Thoracic aorta (tissue), 2 donors: ENCODE measurements around the gene PODXL2. TPM values are rescaled to one million over a fixed set of nuclear protein-coding genes. Genes with fewer than 3 reads are reported as not detected.
A peak's percentile ranks its signal among the peaks of the same experiment; 100 is the strongest.

ENCODE experiments used
- ATAC-seq: fragments of 150-250 bp; one replicate; pipeline ENCODE4 v1.8.0; 2017; ENCODE audit warnings: low read depth; ENCODE audit not compliant: insufficient number of reproducible peaks, low FRiP score
- DNase-seq: peaks from one replicate; pipeline ENCODE4 v3.0.0-alpha.2; 2020; ENCODE audit warnings: low spot score
- H3K27ac ChIP-seq, 2 donors: fragments of 200-600 bp; sonication (generic); 1 replicate in 1 of 2; 2 replicates in 1 of 2; pipeline ENCODE4 v1.5.1; 2016; ENCODE audit warnings: mild to moderate bottlenecking in 2 of 2, moderate library complexity in 2 of 2
- H3K27me3 ChIP-seq: fragments of 200-600 bp; sonication (generic); replicated peaks from 2 replicates; pipeline ENCODE4 v1.6.0; 2016; ENCODE audit warnings: mild to moderate bottlenecking; ENCODE audit not compliant: insufficient read depth
- H3K36me3 ChIP-seq: fragments of 200-600 bp; sonication (generic); one replicate; pipeline ENCODE4 v1.5.1; 2016
- H3K4me1 ChIP-seq, 2 donors: fragments of 200-600 bp; sonication (generic); 1 replicate in 1 of 2; 2 replicates in 1 of 2; pipeline versions ENCODE4 v1.5.1 to v1.6.0; 2016; ENCODE audit warnings: low read depth in 2 of 2, mild to moderate bottlenecking in 1 of 2; ENCODE audit not compliant: control insufficient read depth in 1 of 2
- H3K4me3 ChIP-seq: fragments of 200-600 bp; sonication (generic); 2 replicates; pipeline ENCODE4 v1.5.1; 2016; ENCODE audit warnings: mild to moderate bottlenecking
- H3K9me3 ChIP-seq: fragments of 200-600 bp; sonication (generic); 2 replicates; pipeline ENCODE4 v1.5.1; 2016
- CTCF ChIP-seq: fragments of 200-600 bp; sonication (generic); IDR thresholded peaks from one replicate; pipeline ENCODE4 v1.5.1; 2019; ENCODE audit warnings: antibody characterized with exemption
- total RNA-seq, 2 donors: library from RNA; depleted of rRNA; stranded (reverse); fragments of >200 nt; gene quantifications; one replicate each; pipeline versions ENCODE4 v1.1.0 to v1.2.3, GENCODE V29; 2016

PODXL2 gene
- total RNA-seq, 2 donors from 2014 or later = 2.8 to 7.8 TPM

GRCh38 chr3:127671523-127672428 is 42.8 kb downstream of the PODXL2 start:
- Histone ChIP-seq H3K4me1 (peaks cover 16 to 38% of the 10 kb centered on the region in 2 donors), H3K36me3 (peaks cover 10% of the 10 kb centered on the region), H3K4me3 (peak overlapping the region; percentile 98), H3K27ac (peak overlapping the region; percentile 87 to 92), H3K27me3 (no peaks in the 10 kb centered on the region), H3K9me3 (no peaks in the 10 kb centered on the region)
- DNase-seq (no peak), ATAC-seq (peak; percentile 1)
- TF ChIP-seq CTCF = no peak

GRCh38 chr3:127672429-127673190 is 43.6 kb downstream of the PODXL2 start, which contains the start of gene ABTB1:
ABTB1 (plus strand) TSS chr3:127672952; CDS start chr3:127673026, 74 bp downstream.
- Histone ChIP-seq H3K9me3 (no peaks in the 10 kb centered on the region), H3K36me3 (peaks cover 18% of the 10 kb centered on the region), H3K27me3 (no peaks in the 10 kb centered on the region), H3K4me1 (peaks cover 16 to 38% of the 10 kb centered on the region in 2 donors), H3K4me3 (peak within 1 kb of the TSS; percentile 98), H3K27ac (peak within 1 kb of the TSS; percentile 88 to 92)
- no peak for TF ChIP-seq CTCF
- peak; percentile 78 for ATAC-seq
- DNase-seq = peak; percentile 57

- peak; percentile 37 for ATAC-seq
Measured at GRCh38 chr3:127673191-127674100, 44.5 kb downstream of the PODXL2 start.

DNA sequence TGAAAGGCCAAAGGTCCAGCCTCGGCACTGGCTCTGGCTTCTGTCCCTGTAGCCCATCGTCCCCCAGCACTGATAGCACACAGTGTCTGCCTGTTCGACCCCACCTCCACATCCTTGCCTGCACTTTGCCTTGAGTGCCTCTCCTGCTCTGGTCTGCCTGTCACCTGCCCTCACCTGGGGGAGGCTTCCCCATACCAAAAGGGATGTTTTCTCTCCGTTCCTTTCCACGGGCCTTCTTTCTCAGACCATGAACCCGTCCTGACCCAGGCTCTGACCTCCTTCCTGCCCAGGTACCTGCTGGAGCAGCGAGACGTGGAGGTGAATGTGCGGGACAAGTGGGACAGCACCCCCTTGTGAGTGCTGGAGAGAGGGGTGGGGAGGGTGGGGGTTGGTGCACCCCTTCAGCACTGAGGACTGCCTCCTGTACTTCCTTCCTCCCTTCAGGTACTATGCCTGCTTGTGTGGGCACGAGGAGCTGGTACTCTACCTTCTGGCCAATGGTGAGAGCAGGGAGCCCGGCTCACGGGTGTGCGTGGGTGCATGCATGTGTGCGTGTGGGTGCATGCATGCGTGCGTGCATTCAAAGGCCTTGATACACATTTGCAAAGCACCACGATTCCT is 45.2 kb downstream of the PODXL2 start:
- ATAC-seq = no peak
- H3K27ac ChIP-seq = no peak overlapping the region
- peaks cover 16 to 38% of the 10 kb centered on the region in 2 donors for H3K4me1 ChIP-seq
- H3K4me3 ChIP-seq = peak overlapping the region; percentile 98
- TF ChIP-seq CTCF = no peak
- no peak for DNase-seq
- no peaks in the 10 kb centered on the region for H3K27me3 ChIP-seq
- peaks cover 28% of the 10 kb centered on the region for H3K36me3 ChIP-seq
- no peaks in the 10 kb centered on the region for H3K9me3 ChIP-seq

More at GRCh38 chr3:127673191-127674100, 44.5 kb downstream of the PODXL2 start:
- H3K36me3 ChIP-seq = peaks cover 26% of the 10 kb centered on the region
- no peaks in the 10 kb centered on the region for H3K27me3 ChIP-seq
- H3K9me3 ChIP-seq = no peaks in the 10 kb centered on the region
- peaks cover 16 to 38% of the 10 kb centered on the region in 2 donors for H3K4me1 ChIP-seq
- H3K27ac ChIP-seq = peak overlapping the region; percentile 43 to 88
- no peak for TF ChIP-seq CTCF
- H3K4me3 ChIP-seq = peak overlapping the region; percentile 98
- no peak for DNase-seq
